22Rv1 (cell line): ENCODE data around the gene ATP5F1A.

Experiments
- ZFX ChIP-seq: fragments of 450-650 bp; IDR thresholded peaks from 2 replicates; pipeline ENCODE4 v1.6.1; 2017; ENCODE audit warnings: antibody characterized with exemption, borderline replicate concordance
- TF ChIP-seq, protein P1 (sequence below): fragments of 450-650 bp; IDR thresholded peaks from 2 replicates; pipeline ENCODE4 v1.5.1; 2017; ENCODE audit warnings: mild to moderate bottlenecking

DNA sequence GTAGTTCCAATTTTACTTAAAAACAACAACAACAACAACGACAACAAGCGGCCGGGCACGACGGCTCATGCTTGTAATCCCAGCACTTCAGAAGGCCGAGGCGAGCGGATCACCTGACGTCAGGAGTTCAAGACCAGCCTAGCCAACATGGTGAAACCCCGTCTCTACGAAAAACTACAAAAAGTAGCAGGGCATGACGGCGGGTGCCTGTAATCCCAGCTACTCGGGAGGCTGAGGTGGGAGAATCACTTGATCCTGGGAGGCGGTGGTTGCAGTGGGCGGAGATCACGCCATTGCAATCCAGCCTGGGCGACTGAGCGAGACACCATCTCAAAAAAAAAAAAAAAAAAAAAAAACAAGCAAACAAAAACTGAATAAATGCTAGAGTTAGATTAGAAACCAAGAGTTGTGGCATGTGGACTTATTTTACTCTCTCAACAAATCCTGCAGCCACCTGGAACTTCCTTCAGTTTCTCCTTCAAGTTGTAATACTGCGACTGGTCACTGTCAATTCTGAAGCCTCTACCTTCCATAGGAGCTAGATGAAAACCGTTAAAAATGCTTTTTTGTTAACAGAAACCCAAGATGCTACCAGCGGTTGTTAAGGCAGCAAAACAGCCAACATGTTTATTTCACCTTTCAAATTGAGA lies 1.3 kb downstream of the ATP5F1A start:
- TF ChIP-seq, protein P1, sequence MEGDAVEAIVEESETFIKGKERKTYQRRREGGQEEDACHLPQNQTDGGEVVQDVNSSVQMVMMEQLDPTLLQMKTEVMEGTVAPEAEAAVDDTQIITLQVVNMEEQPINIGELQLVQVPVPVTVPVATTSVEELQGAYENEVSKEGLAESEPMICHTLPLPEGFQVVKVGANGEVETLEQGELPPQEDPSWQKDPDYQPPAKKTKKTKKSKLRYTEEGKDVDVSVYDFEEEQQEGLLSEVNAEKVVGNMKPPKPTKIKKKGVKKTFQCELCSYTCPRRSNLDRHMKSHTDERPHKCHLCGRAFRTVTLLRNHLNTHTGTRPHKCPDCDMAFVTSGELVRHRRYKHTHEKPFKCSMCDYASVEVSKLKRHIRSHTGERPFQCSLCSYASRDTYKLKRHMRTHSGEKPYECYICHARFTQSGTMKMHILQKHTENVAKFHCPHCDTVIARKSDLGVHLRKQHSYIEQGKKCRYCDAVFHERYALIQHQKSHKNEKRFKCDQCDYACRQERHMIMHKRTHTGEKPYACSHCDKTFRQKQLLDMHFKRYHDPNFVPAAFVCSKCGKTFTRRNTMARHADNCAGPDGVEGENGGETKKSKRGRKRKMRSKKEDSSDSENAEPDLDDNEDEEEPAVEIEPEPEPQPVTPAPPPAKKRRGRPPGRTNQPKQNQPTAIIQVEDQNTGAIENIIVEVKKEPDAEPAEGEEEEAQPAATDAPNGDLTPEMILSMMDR: no peak
- TF ChIP-seq ZFX: no peak
